ENCODE data around the gene BTBD2. TPM values are rescaled to one million over a fixed set of nuclear protein-coding genes. Genes with fewer than 3 reads are reported as not detected.

Gene BTBD2
- total RNA-seq, 2 donors from 2014 or later: 24.6 to 60.8 TPM

GRCh38 chr19:1985588-1986356 is 29.7 kb downstream of the BTBD2 start:
- no peak overlapping the region for H3K27ac Mint-ChIP-seq
- H3K9me3 Mint-ChIP-seq: no peaks in the 10 kb centered on the region
- peaks cover 5 to 6% of the 10 kb centered on the region in 2 donors for H3K36me3 Mint-ChIP-seq
- peak in 1 of 2 donors; percentile 15 for ATAC-seq
- DNase-seq (ENCODE audit: low spot score in 2 of 2): no peak

- ATAC-seq: no peak
- Mint-ChIP-seq H3K27ac (no peak overlapping the region), H3K9me3 (no peaks in the 10 kb centered on the region), H3K36me3 (peaks cover 5 to 6% of the 10 kb centered on the region in 2 donors)
- no peak for DNase-seq (ENCODE audit: low spot score in 2 of 2)
These were observed 31.2 kb downstream of the BTBD2 start for GRCh38 chr19:1984357-1984756.

- no peaks in the 10 kb centered on the region for H3K9me3 Mint-ChIP-seq
- DNase-seq (ENCODE audit: low spot score in 2 of 2) (no peak), ATAC-seq (no peak)
- peaks cover 5 to 6% of the 10 kb centered on the region in 2 donors for H3K36me3 Mint-ChIP-seq
- peak overlapping the region in 1 of 2 donors; percentile 91 for H3K27ac Mint-ChIP-seq
These were observed 34.3 kb downstream of the BTBD2 start for GRCh38 chr19:1981253-1981652.

- no peak for DNase-seq (ENCODE audit: low spot score in 2 of 2)
- peaks cover 5 to 6% of the 10 kb centered on the region in 2 donors for H3K36me3 Mint-ChIP-seq
- no peak for ATAC-seq
- no peaks in the 10 kb centered on the region for H3K9me3 Mint-ChIP-seq
- no peak overlapping the region for H3K27ac Mint-ChIP-seq
These were observed 34.7 kb downstream of the BTBD2 start for GRCh38 chr19:1980809-1981181.

- DNase-seq (ENCODE audit: low spot score in 2 of 2) (no peak), ATAC-seq (no peak)
- Mint-ChIP-seq H3K9me3 (no peaks in the 10 kb centered on the region), H3K36me3 (peaks cover 5 to 6% of the 10 kb centered on the region in 2 donors), H3K27ac (no peak overlapping the region)
These were observed 35.3 kb downstream of the BTBD2 start for GRCh38 chr19:1980091-1980808.

- no peak for DNase-seq (ENCODE audit: low spot score in 2 of 2)
- Mint-ChIP-seq H3K9me3 (no peaks in the 10 kb centered on the region), H3K27ac (no peak overlapping the region), H3K36me3 (peaks cover 5 to 6% of the 10 kb centered on the region in 2 donors)
- ATAC-seq: no peak
These were observed 35.9 kb downstream of the BTBD2 start for GRCh38 chr19:1979642-1980041.

GRCh38 chr19:1979017-1979416 is 36.5 kb downstream of the BTBD2 start:
- Mint-ChIP-seq H3K27ac (no peak overlapping the region), H3K9me3 (no peaks in the 10 kb centered on the region), H3K36me3 (peaks cover 5 to 6% of the 10 kb centered on the region in 2 donors)
- ATAC-seq: no peak
- no peak for DNase-seq (ENCODE audit: low spot score in 2 of 2)

- Mint-ChIP-seq H3K36me3 (peaks cover 2 to 4% of the 10 kb centered on the region in 2 donors), H3K9me3 (no peaks in the 10 kb centered on the region), H3K27ac (no peak overlapping the region)
- ATAC-seq (no peak), DNase-seq (ENCODE audit: low spot score in 2 of 2) (no peak)
These were observed 37.1 kb downstream of the BTBD2 start for GRCh38 chr19:1978346-1978894.

GRCh38 chr19:1977120-1977519 is 38.4 kb downstream of the BTBD2 start:
- DNase-seq (ENCODE audit: low spot score in 2 of 2) (no peak), ATAC-seq (no peak)
- H3K36me3 Mint-ChIP-seq: no peaks in the 10 kb centered on the region
- H3K27ac Mint-ChIP-seq: no peak overlapping the region
- no peaks in the 10 kb centered on the region for H3K9me3 Mint-ChIP-seq

- no peaks in the 10 kb centered on the region for H3K9me3 Mint-ChIP-seq
- peak overlapping the region in 1 of 2 donors; percentile 64 for H3K27ac Mint-ChIP-seq
- DNase-seq (ENCODE audit: low spot score in 2 of 2) (no peak), ATAC-seq (no peak)
- no peaks in the 10 kb centered on the region for H3K36me3 Mint-ChIP-seq
These were observed 40.4 kb downstream of the BTBD2 start for GRCh38 chr19:1975162-1975480.

- no peak for ATAC-seq
- H3K36me3 Mint-ChIP-seq: no peaks in the 10 kb centered on the region
These were observed 40.9 kb downstream of the BTBD2 start for GRCh38 chr19:1974381-1975161.

GRCh38 chr19:1970806-1971502 is 44.6 kb downstream of the BTBD2 start:
- ATAC-seq: no peak
- H3K27ac Mint-ChIP-seq: no peak overlapping the region
- H3K36me3 Mint-ChIP-seq: no peaks in the 10 kb centered on the region

More at GRCh38 chr19:1974381-1975161, 40.9 kb downstream of the BTBD2 start:
- H3K27ac Mint-ChIP-seq: peak overlapping the region in 1 of 2 donors; percentile 64
- no peaks in the 10 kb centered on the region for H3K9me3 Mint-ChIP-seq
- DNase-seq (ENCODE audit: low spot score in 2 of 2): no peak

GRCh38 chr19:1970003-1970805 is 45.3 kb downstream of the BTBD2 start:
- no peak overlapping the region for H3K27ac Mint-ChIP-seq
- DNase-seq (ENCODE audit: low spot score in 2 of 2) (no peak), ATAC-seq (no peak)
- no peaks in the 10 kb centered on the region for H3K9me3 Mint-ChIP-seq
- no peaks in the 10 kb centered on the region for H3K36me3 Mint-ChIP-seq

More at GRCh38 chr19:1970806-1971502, 44.6 kb downstream of the BTBD2 start:
- DNase-seq (ENCODE audit: low spot score in 2 of 2): no peak
- H3K9me3 Mint-ChIP-seq: no peaks in the 10 kb centered on the region

GRCh38 chr19:1969176-1970002 is 46.1 kb downstream of the BTBD2 start:
- H3K27ac Mint-ChIP-seq: no peak overlapping the region
- H3K36me3 Mint-ChIP-seq: no peaks in the 10 kb centered on the region
- no peak for ATAC-seq
- no peaks in the 10 kb centered on the region for H3K9me3 Mint-ChIP-seq
- no peak for DNase-seq (ENCODE audit: low spot score in 2 of 2)
